HG02970 (cell line): ENCODE measurements around the gene PLBD2.
"Not testable (repeated sequence)": the region's sequence is repeated elsewhere in the genome, so short reads cannot be mapped to it uniquely, and the experiment has no call there.

Experiments used
- ATAC-seq: cut with Tn5 transposase; IDR thresholded peaks from one replicate; pipeline ENCODE4 v1.9.1; 2021; ENCODE audit warnings: mild to moderate bottlenecking, moderate library complexity, moderate number of reproducible peaks; ENCODE audit not compliant: unreplicated experiment, low FRiP score

Gene PLBD2

DNA sequence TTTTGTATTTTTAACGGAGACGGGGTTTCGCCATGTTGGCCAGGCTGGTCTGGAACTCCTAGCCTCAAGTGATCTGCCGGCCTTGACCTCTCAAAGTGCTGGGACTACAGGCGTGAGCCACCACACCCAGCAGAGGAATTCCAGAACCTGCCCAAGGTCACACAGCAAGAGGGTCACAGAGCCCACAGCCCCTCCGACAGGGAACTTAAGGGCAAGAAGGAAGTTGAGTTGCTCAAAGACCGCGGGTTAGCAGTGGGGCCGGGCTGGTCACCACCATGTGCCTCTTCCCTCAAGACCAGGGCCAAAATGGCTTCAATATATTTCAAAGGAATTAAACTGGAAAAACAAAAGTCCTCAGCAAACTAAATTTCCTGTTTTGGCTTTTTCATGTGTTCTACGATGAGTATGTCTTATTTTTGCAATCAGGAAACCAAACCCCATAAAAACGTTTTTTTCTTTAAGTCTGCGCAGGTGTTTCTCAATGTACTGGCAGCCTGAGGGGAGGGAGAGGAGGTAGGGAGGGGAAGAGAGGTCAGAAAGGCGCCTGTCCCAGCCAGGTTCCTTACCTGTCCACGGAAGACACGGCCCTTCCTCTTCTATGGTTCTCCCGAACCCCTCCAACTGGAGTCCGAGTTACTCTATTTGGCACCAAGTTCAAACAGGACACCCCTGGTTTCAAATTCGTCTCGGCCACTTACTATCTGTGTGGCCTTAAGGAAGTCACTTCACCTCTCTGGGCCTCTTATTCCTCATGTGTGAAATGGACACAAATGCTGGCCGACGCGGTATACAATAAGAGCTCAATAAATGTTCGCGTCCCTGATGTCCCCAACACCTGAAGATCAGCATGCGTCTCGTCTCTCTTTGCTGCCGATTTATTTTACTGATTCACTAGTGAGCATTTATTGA, 24.3 kb upstream of the PLBD2 start:
- peak; percentile 9 for ATAC-seq

- peak; percentile 91 for ATAC-seq
Observed at GRCh38 chr12:113334786-113335539, 23.4 kb upstream of the PLBD2 start, which contains the start of gene SLC8B1. Gene SLC8B1, minus strand, starts transcription at chr12:113335109. Its CDS starts 2,231 bp downstream, at chr12:113332878.

DNA sequence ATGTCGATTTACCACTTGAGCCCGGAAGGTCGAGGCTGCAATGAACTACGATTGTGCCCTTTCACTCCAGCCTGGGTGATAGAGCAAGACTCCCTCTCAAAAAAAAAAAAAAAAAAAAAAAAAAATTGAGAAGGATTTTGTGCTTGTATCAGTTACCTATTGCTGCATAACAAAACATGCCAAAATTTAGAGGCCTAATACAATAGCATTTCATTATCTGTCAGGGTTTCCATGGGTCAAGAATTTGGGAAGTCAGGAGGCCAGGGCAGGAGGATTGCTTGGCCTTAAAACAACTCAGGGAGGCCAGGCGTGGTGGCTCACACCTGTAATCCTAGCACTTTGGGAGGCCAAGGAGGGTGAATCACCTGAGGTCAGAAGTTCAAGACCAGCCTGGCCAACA, 18.8 kb upstream of the PLBD2 start:
- ATAC-seq = no peak

DNA sequence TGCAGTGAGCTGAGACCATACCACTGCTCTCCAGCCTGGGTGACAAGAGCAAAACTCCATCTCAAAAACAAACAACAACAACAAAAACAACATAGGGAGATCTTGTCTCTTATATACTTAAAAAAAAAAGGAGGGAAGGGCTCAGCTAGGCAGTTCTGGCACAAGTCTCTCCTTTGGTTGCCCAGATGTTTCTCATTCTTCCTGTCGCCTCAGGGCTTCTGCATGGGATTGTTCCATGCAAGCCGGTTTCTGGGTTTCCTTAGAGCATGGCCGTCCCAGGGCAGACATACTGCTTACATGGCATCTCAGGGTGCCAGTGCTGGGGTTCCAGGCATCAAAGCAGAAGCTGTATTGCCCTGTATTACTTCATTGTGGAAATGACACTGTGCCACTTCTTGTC, 18.3 kb upstream of the PLBD2 start:
- no peak for ATAC-seq

GRCh38 chr12:113341535-113341934, 16.9 kb upstream of the PLBD2 start:
- no peak for ATAC-seq

- no peak for ATAC-seq
Observed at GRCh38 chr12:113345318-113345717, 13.1 kb upstream of the PLBD2 start.

GRCh38 chr12:113346353-113346752, 12.0 kb upstream of the PLBD2 start:
- no peak for ATAC-seq

GRCh38 chr12:113347107-113347506, 11.3 kb upstream of the PLBD2 start:
- ATAC-seq = no peak

DNA sequence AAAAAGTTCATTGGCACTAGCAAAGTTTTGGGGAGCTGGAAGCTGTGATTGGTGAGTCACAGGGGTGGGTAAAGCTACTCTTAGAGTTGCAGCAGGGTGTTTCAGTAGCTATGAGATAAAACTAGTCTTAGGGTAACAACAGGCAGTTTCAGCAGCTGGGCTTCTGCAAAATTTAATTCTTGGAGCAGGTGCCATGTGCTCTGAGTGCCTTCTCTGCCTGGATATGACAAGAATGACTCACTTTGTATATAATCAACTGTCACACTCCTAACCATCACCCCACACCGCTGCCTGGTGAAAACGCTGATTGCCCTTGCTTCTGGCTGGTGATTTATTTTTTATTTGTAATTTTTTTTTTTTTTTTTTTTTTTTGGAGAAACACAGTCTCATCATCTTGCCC, 10.5 kb upstream of the PLBD2 start:
- no peak for ATAC-seq

DNA sequence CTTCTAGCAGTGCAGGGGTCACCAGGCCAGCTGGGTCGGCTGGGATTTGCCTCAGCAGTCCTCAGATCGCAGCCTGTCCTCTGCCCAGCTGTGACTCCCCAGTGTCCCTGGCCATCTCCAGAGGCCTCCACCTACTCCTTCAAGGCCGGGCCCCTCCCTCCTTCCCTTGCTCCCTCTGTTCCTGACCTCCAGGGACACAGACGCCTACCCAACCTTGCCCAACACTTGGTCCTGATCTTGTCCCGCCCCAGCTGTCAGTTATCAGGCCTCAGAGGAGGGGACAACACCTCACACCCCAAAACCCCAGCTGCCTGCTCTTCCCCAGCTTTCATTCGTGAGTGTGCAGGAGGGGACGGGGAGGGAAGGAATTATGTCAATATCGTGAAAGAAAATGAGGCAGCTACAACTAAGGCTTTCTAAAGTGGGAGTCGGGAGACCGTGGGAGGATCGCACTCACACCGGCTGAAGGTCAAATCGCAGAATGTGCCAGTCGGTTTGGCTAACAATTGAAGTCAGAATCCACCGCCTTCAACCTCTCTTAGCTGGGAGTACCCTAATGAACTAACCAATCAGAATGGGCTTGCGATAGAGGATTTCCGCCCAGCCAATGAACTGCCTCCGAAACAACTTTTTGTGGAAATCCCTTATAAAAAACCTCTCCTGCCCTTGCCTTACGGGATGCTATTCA, 9.4 kb upstream of the PLBD2 start:
- ATAC-seq = no peak

GRCh38 chr12:113351089-113351488, 7.3 kb upstream of the PLBD2 start:
- ATAC-seq = no peak

DNA sequence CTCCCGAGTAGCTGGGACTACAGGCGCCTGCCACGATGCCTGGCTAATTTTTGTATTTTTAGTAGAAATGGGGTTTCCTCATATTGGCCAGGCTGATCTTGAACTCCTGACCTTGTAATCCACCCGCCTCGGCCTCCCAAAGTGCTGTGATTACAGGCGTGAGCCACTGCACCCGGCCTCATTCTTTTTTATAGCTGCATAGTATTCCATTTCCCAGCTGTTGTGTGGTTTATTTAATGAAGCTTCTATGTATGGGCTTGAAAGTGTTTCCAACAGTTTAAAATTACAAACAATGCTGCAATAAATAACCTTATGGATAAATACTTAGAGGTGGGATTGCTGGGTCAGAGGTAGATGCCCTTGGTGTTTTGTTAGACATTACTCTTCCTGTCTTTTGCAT, 4.2 kb upstream of the PLBD2 start:
- ATAC-seq = not testable (repeated sequence)

GRCh38 chr12:113359133-113359938, 949 bp downstream of the PLBD2 start:
- ATAC-seq = no peak

- no peak for ATAC-seq
Observed at GRCh38 chr12:113359939-113360748, 1.8 kb downstream of the PLBD2 start.

DNA sequence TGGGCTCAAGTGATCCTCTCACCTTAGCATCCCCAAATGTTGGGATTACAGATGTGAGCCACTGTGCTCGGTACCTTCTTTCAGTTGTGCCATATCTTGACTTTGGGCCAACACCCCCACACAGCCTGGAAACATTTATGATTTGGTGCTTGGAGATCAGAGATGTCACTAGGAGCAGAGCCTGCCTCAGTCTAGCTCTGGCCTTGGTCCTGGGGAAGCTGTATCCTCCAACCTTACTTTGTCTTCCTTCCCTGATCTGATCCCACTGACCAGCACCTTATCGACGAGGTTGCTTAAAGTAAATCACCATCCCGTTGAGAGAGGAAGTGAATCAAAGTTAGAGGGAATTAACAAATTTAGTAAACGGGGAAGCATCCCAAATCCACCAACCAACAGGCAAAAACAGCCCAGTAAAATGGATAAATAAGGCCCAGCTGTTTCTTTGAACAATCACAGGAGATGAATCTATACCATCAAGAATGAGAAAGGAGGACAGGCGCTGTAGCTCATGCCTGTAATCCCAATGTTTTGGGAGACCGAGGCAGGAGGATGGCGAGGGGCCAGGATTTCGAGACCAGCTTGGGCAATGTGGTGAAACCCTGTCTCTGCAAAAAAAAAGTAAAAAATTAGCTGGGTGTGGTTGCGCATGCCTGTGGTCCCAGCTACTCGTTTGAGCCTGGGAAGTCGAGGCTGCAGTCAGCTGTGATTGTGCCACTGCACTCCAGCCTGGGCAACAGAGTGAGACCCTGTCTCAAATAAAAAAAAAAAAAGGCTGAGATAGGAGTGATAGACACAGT, 3.4 kb downstream of the PLBD2 start:
- ATAC-seq = no peak

DNA sequence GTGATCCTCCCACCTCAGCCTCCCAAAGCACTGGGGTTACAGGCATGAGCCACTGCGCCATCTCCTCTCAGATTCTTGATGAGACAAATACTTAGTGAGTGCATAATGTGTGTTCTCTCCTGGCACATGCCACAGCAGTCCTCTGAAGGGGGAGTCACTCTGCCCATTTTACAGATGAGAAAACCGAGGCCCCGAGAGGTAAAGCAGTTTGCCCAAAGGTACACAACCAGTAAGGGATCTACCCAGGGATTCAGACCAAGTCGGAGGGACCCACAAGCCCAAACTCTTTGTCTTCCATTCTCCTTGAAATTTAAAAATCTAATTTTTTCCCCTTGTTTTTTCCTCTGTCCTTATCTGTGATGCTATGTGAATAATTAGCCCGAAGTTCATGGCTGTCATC, 6.3 kb downstream of the PLBD2 start:
- ATAC-seq = no peak

DNA sequence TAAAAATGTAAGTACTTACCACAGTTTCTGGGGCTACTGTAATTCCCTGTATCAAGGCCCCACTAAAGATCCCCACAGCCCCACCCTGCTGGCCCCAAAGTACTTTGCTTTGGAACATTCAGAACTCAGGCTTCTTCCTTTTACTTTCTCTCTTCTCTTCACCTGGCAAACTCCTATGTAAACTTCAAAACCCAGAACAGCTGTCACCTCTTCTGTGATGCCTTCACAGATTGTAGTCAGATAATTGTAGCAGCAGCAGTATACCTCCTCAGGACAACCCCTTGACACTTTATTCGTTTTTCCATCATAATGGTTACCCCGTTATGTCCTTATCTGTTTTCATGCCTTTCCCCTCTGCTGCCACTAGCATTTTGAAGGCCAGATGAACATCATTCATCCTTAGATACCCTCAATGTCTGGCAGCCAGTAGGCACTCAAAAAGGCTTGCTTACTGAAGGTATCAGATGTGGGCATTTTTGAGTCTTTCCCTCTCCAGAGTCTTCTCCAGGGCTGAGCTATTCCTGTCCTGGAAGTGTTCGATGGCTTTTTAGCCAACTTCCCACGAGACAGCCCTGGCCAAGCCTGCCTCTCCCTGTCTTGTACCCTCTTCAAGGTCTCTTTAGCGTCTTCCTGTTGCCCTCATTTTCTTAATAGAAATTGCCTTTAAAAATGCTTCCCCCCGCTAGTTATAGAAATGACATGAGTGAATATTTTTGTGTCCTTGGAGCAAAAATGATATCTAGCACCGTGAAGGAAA, 7.4 kb downstream of the PLBD2 start:
- no peak for ATAC-seq

- ATAC-seq = no peak
Observed at GRCh38 chr12:113366827-113367226, 8.4 kb downstream of the PLBD2 start.
